Activated CD4-positive, alpha-beta memory T cell treated with anti-CD3 and anti-CD28 coated beads for 36 hours (primary cell): ENCODE results near the gene GOLGB1. TPM values are rescaled to one million over a fixed set of nuclear protein-coding genes. Genes with fewer than 3 reads are reported as not detected.
"Not testable (repeated sequence)": the region's sequence is repeated elsewhere in the genome, so short reads cannot be mapped to it uniquely, and the experiment has no call there.

Experiments
- CTCF ChIA-PET: fragments of 350-600 bp; sonication (Branson Sonifier 250); formaldehyde crosslinking; loops from one replicate; lab custom pipeline; 2021; ENCODE audit warnings: antibody characterized with exemption, inconsistent platforms; lab: Charles Lee
- POLR2A ChIA-PET: fragments of 350-600 bp; sonication (Branson Sonifier 250); formaldehyde crosslinking; loops from one replicate; lab custom pipeline; 2021; ENCODE audit warnings: antibody characterized with exemption; lab: Charles Lee
- DNase-seq: peaks from one replicate; pipeline ENCODE4 v3.0.0-alpha.2; 2020
- H3K27ac Mint-ChIP-seq: one replicate; pipeline ENCODE4 v1.8.0; 2021; ENCODE audit warnings: mixed read lengths
- H3K27me3 Mint-ChIP-seq: one replicate; pipeline ENCODE4 v1.8.0; 2021; ENCODE audit warnings: mixed read lengths
- H3K36me3 Mint-ChIP-seq: one replicate; pipeline ENCODE4 v1.8.0; 2021; ENCODE audit warnings: mixed read lengths
- H3K4me1 Mint-ChIP-seq: one replicate; pipeline ENCODE4 v1.8.0; 2021; ENCODE audit warnings: low read depth, mixed read lengths
- H3K4me3 Mint-ChIP-seq: one replicate; pipeline ENCODE4 v1.8.0; 2021; ENCODE audit warnings: mild to moderate bottlenecking, mixed read lengths
- H3K9me3 Mint-ChIP-seq: one replicate; pipeline ENCODE4 v1.8.0; 2021; ENCODE audit warnings: mixed read lengths
- intact Hi-C: fragments of 100-400 bp; cut with micrococcal nuclease; formaldehyde crosslinking; loops from one replicate; pipeline ENCODE4 v1.15.1; 2023
- total RNA-seq, 2 experiments: library from RNA; stranded (reverse); gene quantifications; one replicate each; pipeline ENCODE4 v1.2.3, GENCODE V29; 2021

The GOLGB1 gene
- total RNA-seq, 2 experiments from 2014 or later, result 22.7 to 26.0 TPM

GRCh38 chr3:121758727-121759450 is 9.3 kb upstream of the GOLGB1 start:
- H3K36me3 Mint-ChIP-seq, result no peaks in the 10 kb centered on the region
- H3K4me1 Mint-ChIP-seq, result no peaks in the 10 kb centered on the region
- H3K27ac Mint-ChIP-seq, result no peak overlapping the region
- intact Hi-C loops, result no loop called here
- H3K27me3 Mint-ChIP-seq, result no peaks in the 10 kb centered on the region
- DNase-seq, result no peak
- H3K9me3 Mint-ChIP-seq, result no peaks in the 10 kb centered on the region
- H3K4me3 Mint-ChIP-seq, result no peak overlapping the region
- POLR2A ChIA-PET, result no interaction called here
- CTCF ChIA-PET, result no interaction called here

DNA sequence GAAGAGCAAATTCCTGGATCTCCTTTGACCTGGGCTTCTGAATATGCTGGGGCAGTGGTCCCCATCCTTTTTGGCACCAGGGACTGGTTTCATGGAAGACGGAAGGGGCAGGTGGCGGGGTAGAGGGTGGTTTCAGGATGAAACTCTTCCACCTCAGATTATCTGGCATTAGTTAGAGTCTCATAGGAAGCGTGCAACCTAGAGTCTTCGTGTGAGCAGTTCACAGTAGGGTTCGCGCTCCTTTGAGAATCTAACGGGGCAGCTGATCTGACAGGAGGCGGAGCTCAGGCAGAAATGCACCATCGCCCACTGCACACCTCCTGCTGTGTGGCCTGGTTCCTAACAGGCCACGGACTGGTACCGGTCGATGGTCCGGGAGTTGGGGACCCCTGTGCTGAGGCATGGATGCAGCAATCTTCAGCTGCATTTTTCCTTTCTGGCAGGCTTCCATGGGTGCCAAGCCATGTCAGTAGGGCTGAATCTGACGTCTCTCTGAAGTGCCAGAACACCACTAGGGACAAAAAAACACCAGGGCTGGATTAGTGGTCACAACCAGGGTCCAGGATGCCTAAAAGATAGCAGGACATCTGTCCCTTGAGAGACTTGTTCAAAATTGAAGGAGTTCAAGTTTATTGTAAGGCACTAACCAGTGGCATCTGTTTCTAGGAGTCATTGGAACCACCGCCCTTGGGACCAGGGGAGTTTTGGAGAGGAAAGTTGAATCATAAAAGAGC is 8.4 kb upstream of the GOLGB1 start:
- ChIA-PET POLR2A (no interaction called here), CTCF (no interaction called here)
- no peak overlapping the region for H3K27ac Mint-ChIP-seq
- H3K27me3 Mint-ChIP-seq, result no peaks in the 10 kb centered on the region
- H3K9me3 Mint-ChIP-seq, result no peaks in the 10 kb centered on the region
- DNase-seq, result no peak
- intact Hi-C loops, result no loop called here
- no peak overlapping the region for H3K4me3 Mint-ChIP-seq
- H3K36me3 Mint-ChIP-seq, result no peaks in the 10 kb centered on the region
- no peaks in the 10 kb centered on the region for H3K4me1 Mint-ChIP-seq

- no peaks in the 10 kb centered on the region for H3K4me1 Mint-ChIP-seq
- POLR2A ChIA-PET, result no interaction called here
- no peak overlapping the region for H3K27ac Mint-ChIP-seq
- no peaks in the 10 kb centered on the region for H3K27me3 Mint-ChIP-seq
- DNase-seq, result no peak
- H3K4me3 Mint-ChIP-seq, result no peak overlapping the region
- no peaks in the 10 kb centered on the region for H3K36me3 Mint-ChIP-seq
- CTCF ChIA-PET, result no interaction called here
- H3K9me3 Mint-ChIP-seq, result no peaks in the 10 kb centered on the region
- intact Hi-C loops, result no loop called here
Observed at GRCh38 chr3:121757087-121757811, 7.7 kb upstream of the GOLGB1 start.

GRCh38 chr3:121752772-121753171 is 3.2 kb upstream of the GOLGB1 start:
- Mint-ChIP-seq H3K36me3 (no peaks in the 10 kb centered on the region), H3K9me3 (no peaks in the 10 kb centered on the region), H3K4me3 (no peak overlapping the region), H3K27me3 (no peaks in the 10 kb centered on the region), H3K27ac (no peak overlapping the region), H3K4me1 (peaks cover 3% of the 10 kb centered on the region)
- ChIA-PET POLR2A (no interaction called here), CTCF (no interaction called here)
- DNase-seq, result no peak
- intact Hi-C loops, result no loop called here

GRCh38 chr3:121752261-121752660 is 2.7 kb upstream of the GOLGB1 start:
- ChIA-PET POLR2A (no interaction called here), CTCF (no interaction called here)

GRCh38 chr3:121750087-121750415 is 510 bp upstream of the GOLGB1 start:
- no peaks in the 10 kb centered on the region for H3K36me3 Mint-ChIP-seq
- POLR2A ChIA-PET, result interaction anchor here (0.6 to 2.1 kb wide), 4 partner anchors 11 to 938 kb away, joined by 4 to 8 read pairs (median 6); partner anchors contain the start of genes EAF2 and IQCB1
- no peak overlapping the region for H3K4me3 Mint-ChIP-seq
- no peaks in the 10 kb centered on the region for H3K27me3 Mint-ChIP-seq
- CTCF ChIA-PET, result interaction anchor here (0.7 to 1.3 kb wide), 3 partner anchors 89 to 349 kb away, joined by 3 read pairs; partner anchors contain the start of gene HCLS1
- no peaks in the 10 kb centered on the region for H3K9me3 Mint-ChIP-seq
- H3K27ac Mint-ChIP-seq, result no peak overlapping the region
- DNase-seq, result no peak
- peaks cover 6% of the 10 kb centered on the region for H3K4me1 Mint-ChIP-seq
- intact Hi-C loops, result no loop called here

More at GRCh38 chr3:121752261-121752660, 2.7 kb upstream of the GOLGB1 start:
- Mint-ChIP-seq H3K9me3 (no peaks in the 10 kb centered on the region), H3K27ac (no peak overlapping the region), H3K4me1 (peaks cover 6% of the 10 kb centered on the region), H3K4me3 (no peak overlapping the region), H3K27me3 (no peaks in the 10 kb centered on the region), H3K36me3 (no peaks in the 10 kb centered on the region)
- intact Hi-C loops, result no loop called here
- no peak for DNase-seq

DNA sequence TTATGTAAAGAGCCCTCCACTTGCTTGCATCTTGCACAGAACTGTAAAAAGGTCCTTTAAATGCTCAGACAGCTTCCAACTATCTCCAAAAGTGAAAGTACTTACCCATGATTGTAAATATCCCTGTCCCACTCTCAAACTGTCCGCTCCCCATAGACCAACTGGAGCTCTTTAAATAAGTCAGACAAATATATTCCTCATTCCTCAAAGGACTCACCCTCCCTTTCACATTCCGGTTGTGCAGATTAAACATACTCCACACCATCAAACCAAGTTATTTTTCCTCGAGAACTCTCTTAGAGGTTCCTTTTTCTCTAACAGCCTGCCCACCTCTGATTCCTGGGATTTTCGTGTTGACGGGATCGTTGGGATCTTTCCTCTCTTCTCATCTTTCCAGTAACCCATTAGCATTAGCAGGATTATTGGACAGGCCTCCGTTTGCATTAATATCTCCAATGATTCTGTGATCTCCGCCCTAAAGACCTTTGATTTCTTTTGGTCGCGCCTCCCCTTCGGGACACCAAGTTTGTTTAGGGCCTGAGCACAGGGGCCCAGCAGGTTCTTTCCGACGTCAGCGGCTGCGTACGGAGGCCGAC is 763 bp downstream of the GOLGB1 start:
- Mint-ChIP-seq H3K4me1 (peaks cover 10% of the 10 kb centered on the region), H3K9me3 (no peaks in the 10 kb centered on the region), H3K4me3 (no peak overlapping the region), H3K27me3 (no peaks in the 10 kb centered on the region), H3K36me3 (no peaks in the 10 kb centered on the region), H3K27ac (no peak overlapping the region)
- ChIA-PET POLR2A (interaction anchor here (1.0 to 2.1 kb wide), 5 partner anchors 10 to 88 kb away, joined by 4 to 8 read pairs (median 5); partner anchors contain the start of genes EAF2, HCLS1 and IQCB1), CTCF (interaction anchor here (0.6 to 1.0 kb wide), 2 partner anchors 13 to 15 kb away, joined by 3 to 4 read pairs; no protein-coding TSS in a partner anchor)
- intact Hi-C loops, result loop anchor here (1.0 to 5.0 kb wide), 10 partner anchors 13 to 1836 kb away; partner anchors contain the start of genes EAF2, GTF2E1, HACD2 and HCLS1
- DNase-seq, result peak; percentile 67

- Mint-ChIP-seq H3K27me3 (no peaks in the 10 kb centered on the region), H3K4me1 (peaks cover 10% of the 10 kb centered on the region), H3K9me3 (peaks cover 4% of the 10 kb centered on the region), H3K4me3 (no peak overlapping the region), H3K27ac (no peak overlapping the region), H3K36me3 (peaks cover 3% of the 10 kb centered on the region)
- intact Hi-C loops, result loop anchor here (2.0 to 5.0 kb wide), 5 partner anchors 399 to 1837 kb away; partner anchors contain the start of genes GTF2E1, HACD2, PARP14 and RABL3
- ChIA-PET POLR2A (interaction anchor here (1.4 kb wide), 1 partner anchor 19 kb away, joined by 4 read pairs; no protein-coding TSS in a partner anchor), CTCF (interaction anchor here (1.0 kb wide), 1 partner anchor 15 kb away, joined by 3 read pairs; no protein-coding TSS in a partner anchor)
- no peak for DNase-seq
Observed at GRCh38 chr3:121747976-121748375, 1.6 kb downstream of the GOLGB1 start.

GRCh38 chr3:121743106-121743505 is 6.4 kb downstream of the GOLGB1 start:
- CTCF ChIA-PET, H3K4me3 Mint-ChIP-seq, intact Hi-C loops, H3K27me3 Mint-ChIP-seq, POLR2A ChIA-PET, DNase-seq, H3K27ac Mint-ChIP-seq: not testable (repeated sequence)
- Mint-ChIP-seq H3K36me3 (peaks cover 13% of the 10 kb centered on the region), H3K4me1 (peaks cover 22% of the 10 kb centered on the region), H3K9me3 (peaks cover 15% of the 10 kb centered on the region)

- Mint-ChIP-seq H3K27me3 (no peaks in the 10 kb centered on the region), H3K27ac (no peak overlapping the region), H3K4me1 (peaks cover 29% of the 10 kb centered on the region), H3K9me3 (peaks cover 15% of the 10 kb centered on the region), H3K36me3 (peaks cover 16% of the 10 kb centered on the region), H3K4me3 (no peak overlapping the region)
- ChIA-PET POLR2A (no interaction called here), CTCF (no interaction called here)
- intact Hi-C loops, result no loop called here
- no peak for DNase-seq
Observed at GRCh38 chr3:121740896-121741295, 8.6 kb downstream of the GOLGB1 start.

DNA sequence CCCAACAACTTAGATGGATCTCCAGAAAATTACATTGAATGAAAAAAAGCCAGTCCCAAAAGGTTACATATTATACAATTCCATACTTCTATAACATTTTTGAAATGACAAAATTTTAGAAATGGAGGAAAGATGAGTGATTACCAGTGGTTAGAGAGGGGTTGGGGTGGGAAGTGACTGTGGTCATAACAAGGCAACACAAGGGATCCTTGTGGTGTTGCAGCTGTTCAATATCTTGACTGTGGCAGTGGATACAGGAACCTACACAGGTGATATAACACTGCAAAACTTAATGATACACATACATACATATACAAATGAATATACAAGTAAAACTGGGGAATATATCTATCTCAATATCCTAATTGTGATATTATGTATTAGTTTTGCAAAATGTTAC is 9.6 kb downstream of the GOLGB1 start:
- peaks cover 37% of the 10 kb centered on the region for H3K4me1 Mint-ChIP-seq
- H3K9me3 Mint-ChIP-seq, result peaks cover 15% of the 10 kb centered on the region
- DNase-seq, result peak; percentile 13
- no peak overlapping the region for H3K27ac Mint-ChIP-seq
- no peaks in the 10 kb centered on the region for H3K27me3 Mint-ChIP-seq
- CTCF ChIA-PET, result no interaction called here
- POLR2A ChIA-PET, result no interaction called here
- intact Hi-C loops, result loop anchor here (5.0 kb wide), 3 partner anchors 352 to 627 kb away; no protein-coding TSS in a partner anchor
- peaks cover 16% of the 10 kb centered on the region for H3K36me3 Mint-ChIP-seq
- H3K4me3 Mint-ChIP-seq, result no peak overlapping the region
